H1 (cell line): ENCODE measurements around the gene MYBPC3. TPM values are rescaled to one million over a fixed set of nuclear protein-coding genes. Genes with fewer than 3 reads are reported as not detected.

ENCODE experiments used
- CBX8 ChIP-seq: fragments of 300-800, 300-1000 bp; sonication (generic); IDR thresholded peaks from 2 replicates; pipeline ENCODE4 v1.7.1; 2016; ENCODE audit warnings: low read depth, low read length, borderline replicate concordance
- CTCF ChIP-seq, 3 experiments: IDR thresholded peaks; 1 replicate in 2 of 3; 2 replicates in 1 of 3; pipeline versions ENCODE4 v1.5.1 to v1.6.1; 2011; ENCODE audit warnings: low read length in 3 of 3, mild to moderate bottlenecking in 3 of 3, inconsistent platforms in 2 of 3, low read depth in 1 of 3, moderate library complexity in 1 of 3; ENCODE audit not compliant: insufficient read depth in 1 of 3; ENCODE audit errors: control extremely low read depth in 1 of 3
- HDAC6 ChIP-seq: IDR thresholded peaks from one replicate; pipeline ENCODE4 v1.7.1; 2012; ENCODE audit warnings: low read depth, mild to moderate bottlenecking, inconsistent platforms, low read length, moderate library complexity
- SIX5 ChIP-seq: IDR thresholded peaks from 2 replicates; pipeline ENCODE4 v1.6.1; 2011; ENCODE audit warnings: mild to moderate bottlenecking, low read depth, low read length
- polyA plus RNA-seq, 7 experiments: library from polyadenylated mRNA; depleted of rRNA in 3 of 7; stranded (reverse) in 5 of 7; unstranded in 2 of 7; fragments of >200 nt in 5 of 7; fragments of 200-250 nt in 2 of 7; gene quantifications; 1 replicate in 5 of 7; 2 replicates in 1 of 7; 4 replicates in 1 of 7; pipeline versions ENCODE4 v1.2.1 to v1.2.3, GENCODE V29; 2011 to 2013; ENCODE audit warnings: missing spikeins in 2 of 7, mixed read lengths in 2 of 7
- total RNA-seq: library from RNA; stranded (reverse); fragmentation: NEBNext Ultra II Directional; extraction: Animal tissue kit (Norgen Biotek cat#: 25700); gene quantifications from 2 replicates; pipeline ENCODE4 v1.2.1, GENCODE V29; 2021

The MYBPC3 gene
- total and polyA plus RNA-seq, 2 of the 8 experiments (the other 6 are each of a cell fraction or from before 2014, with no cell fraction given) = 0.05 TPM; not detected in 1

DNA sequence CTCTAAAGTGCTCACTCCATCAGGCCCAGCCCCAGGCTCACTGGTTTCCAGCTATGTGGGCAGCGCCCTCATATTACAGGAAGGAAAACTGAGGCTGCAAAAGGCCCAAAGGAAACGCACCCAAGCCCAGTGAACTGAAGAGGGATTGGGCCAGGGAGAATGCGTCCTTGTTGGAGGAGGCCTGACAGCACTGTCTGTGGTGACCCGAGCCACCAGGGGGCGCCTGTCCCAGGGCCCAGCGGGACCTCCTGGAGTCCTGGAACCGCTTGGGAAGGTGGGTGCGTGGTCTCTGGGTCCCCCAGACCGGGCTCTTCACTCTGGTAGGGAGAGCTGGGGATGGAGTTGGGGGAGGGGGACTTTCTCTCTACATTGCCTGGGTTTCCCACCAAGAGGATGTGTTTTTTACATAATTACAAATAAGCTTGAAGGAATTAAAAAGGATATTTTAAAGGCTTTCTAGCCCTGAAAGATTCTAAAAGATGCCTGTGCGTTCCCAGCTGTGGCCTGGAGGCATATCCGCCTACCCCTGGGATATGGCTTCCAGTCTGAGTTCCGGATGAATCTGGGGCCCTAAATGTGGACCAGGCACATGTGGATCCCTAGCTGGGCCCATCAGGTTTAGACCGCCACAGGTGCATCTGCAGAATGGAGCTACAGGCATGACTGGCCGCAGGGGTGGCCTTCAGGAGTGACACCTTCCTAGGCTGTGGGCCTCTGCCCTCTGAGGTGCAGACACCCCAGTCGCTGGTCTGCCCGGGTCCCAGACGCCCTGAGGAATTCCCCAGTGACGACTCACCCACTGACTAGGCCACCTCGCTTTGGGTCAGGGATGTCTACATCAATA lies 21.6 kb upstream of the MYBPC3 start (continued):
- TF ChIP-seq CTCF (IDR thresholded peaks at IDR 0.05; ENCODE audit: control extremely low read depth in 1 of 3, insufficient read depth in 1 of 3, low read depth in 1 of 3, low read length in 3 of 3) (peak; percentile 90 to 97 (median 94)), CBX8 (no peak), SIX5 (no peak), HDAC6 (no peak)
